GM12878 (cell line): ENCODE results near the gene TAGLN.

Experiments used
- CBX5 ChIP-seq: sonication (generic); IDR thresholded peaks from 2 replicates; pipeline ENCODE4 v1.6.1; 2016; ENCODE audit warnings: low read depth, moderate library complexity, mild to moderate bottlenecking, inconsistent platforms
- CHD1 ChIP-seq: IDR thresholded peaks from 2 replicates; pipeline ENCODE4 v1.6.1; 2012; ENCODE audit warnings: low read depth, low read length, improper control_type of control experiment
- EP300 ChIP-seq, 2 experiments: fragments of 150-350 bp in 1 of 2; IDR thresholded peaks; 2 replicates each; pipeline ENCODE4 v1.6.1; 2011 to 2012; ENCODE audit warnings: low read depth in 2 of 2, low read length in 2 of 2, borderline replicate concordance in 1 of 2, improper control_type of control experiment in 1 of 2, inconsistent platforms in 1 of 2; ENCODE audit not compliant: control insufficient read depth in 1 of 2
- LARP7 ChIP-seq: fragments of 450-650 bp; IDR thresholded peaks from 2 replicates; pipeline ENCODE4 v1.6.1; 2017; ENCODE audit warnings: mild to moderate bottlenecking
- POLR2A ChIP-seq: IDR thresholded peaks from 2 replicates; pipeline ENCODE4 v1.6.1; 2011; ENCODE audit warnings: low read depth, mild to moderate bottlenecking, low read length
- POLR2AphosphoS5 ChIP-seq: IDR thresholded peaks from 2 replicates; pipeline ENCODE4 v1.6.1; 2011; ENCODE audit warnings: mild to moderate bottlenecking, low read length, inconsistent platforms
- SIX5 ChIP-seq: IDR thresholded peaks from 2 replicates; pipeline ENCODE4 v1.6.1; 2011; ENCODE audit warnings: mild to moderate bottlenecking, low read depth, low read length, moderate library complexity; ENCODE audit not compliant: severe bottlenecking
- TF ChIP-seq, protein P1 (sequence below), 3 experiments: IDR thresholded peaks in 2 of 3; conservative IDR thresholded peaks in 1 of 3; 2 replicates each; pipeline ENCODE4 v1.5.1; 2011; ENCODE audit warnings: low read depth in 3 of 3, low read length in 3 of 3, mild to moderate bottlenecking in 3 of 3, control low read depth in 2 of 3, moderate library complexity in 2 of 3, inconsistent platforms in 1 of 3, mixed read lengths in 1 of 3; ENCODE audit not compliant: control insufficient read depth in 2 of 3, insufficient read depth in 1 of 3; ENCODE audit errors: extremely low read depth in 1 of 3
- TF ChIP-seq, protein P2 (sequence below): IDR thresholded peaks from 2 replicates; pipeline ENCODE4 v1.6.1; 2011; ENCODE audit warnings: borderline replicate concordance, low read depth, mild to moderate bottlenecking, moderate library complexity, low read length; ENCODE audit not compliant: insufficient read depth, poor library complexity, severe bottlenecking

DNA sequence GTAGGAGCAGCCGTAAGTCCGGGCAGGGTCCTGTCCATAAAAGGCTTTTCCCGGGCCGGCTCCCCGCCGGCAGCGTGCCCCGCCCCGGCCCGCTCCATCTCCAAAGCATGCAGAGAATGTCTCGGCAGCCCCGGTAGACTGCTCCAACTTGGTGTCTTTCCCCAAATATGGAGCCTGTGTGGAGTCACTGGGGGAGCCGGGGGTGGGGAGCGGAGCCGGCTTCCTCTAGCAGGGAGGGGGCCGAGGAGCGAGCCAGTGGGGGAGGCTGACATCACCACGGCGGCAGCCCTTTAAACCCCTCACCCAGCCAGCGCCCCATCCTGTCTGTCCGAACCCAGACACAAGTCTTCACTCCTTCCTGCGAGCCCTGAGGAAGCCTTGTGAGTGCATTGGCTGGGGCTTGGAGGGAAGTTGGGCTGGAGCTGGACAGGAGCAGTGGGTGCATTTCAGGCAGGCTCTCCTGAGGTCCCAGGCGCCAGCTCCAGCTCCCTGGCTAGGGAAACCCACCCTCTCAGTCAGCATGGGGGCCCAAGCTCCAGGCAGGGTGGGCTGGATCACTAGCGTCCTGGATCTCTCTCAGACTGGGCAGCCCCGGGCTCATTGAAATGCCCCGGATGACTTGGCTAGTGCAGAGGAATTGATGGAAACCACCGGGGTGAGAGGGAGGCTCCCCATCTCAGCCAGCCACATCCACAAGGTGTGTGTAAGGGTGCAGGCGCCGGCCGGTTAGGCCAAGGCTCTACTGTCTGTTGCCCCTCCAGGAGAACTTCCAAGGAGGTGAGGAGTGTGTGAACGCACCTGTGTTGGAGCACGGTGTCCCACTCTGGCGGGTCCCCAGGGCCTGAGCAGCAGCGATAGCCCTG, at the start of gene TAGLN:
- TF ChIP-seq SIX5 = no peak
- TF ChIP-seq CHD1 = no peak
- TF ChIP-seq EP300 (IDR thresholded peaks at IDR 0.05; ENCODE audit: borderline replicate concordance in 1 of 2, control insufficient read depth in 1 of 2, low read depth in 2 of 2, low read length in 2 of 2) = no peak
- TF ChIP-seq, protein P1, sequence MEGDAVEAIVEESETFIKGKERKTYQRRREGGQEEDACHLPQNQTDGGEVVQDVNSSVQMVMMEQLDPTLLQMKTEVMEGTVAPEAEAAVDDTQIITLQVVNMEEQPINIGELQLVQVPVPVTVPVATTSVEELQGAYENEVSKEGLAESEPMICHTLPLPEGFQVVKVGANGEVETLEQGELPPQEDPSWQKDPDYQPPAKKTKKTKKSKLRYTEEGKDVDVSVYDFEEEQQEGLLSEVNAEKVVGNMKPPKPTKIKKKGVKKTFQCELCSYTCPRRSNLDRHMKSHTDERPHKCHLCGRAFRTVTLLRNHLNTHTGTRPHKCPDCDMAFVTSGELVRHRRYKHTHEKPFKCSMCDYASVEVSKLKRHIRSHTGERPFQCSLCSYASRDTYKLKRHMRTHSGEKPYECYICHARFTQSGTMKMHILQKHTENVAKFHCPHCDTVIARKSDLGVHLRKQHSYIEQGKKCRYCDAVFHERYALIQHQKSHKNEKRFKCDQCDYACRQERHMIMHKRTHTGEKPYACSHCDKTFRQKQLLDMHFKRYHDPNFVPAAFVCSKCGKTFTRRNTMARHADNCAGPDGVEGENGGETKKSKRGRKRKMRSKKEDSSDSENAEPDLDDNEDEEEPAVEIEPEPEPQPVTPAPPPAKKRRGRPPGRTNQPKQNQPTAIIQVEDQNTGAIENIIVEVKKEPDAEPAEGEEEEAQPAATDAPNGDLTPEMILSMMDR (IDR thresholded peaks at IDR 0.05 in 2 of 3, conservative IDR thresholded peaks at IDR 0.05 in 1 of 3; ENCODE audit: control insufficient read depth in 2 of 3, extremely low read depth in 1 of 3, insufficient read depth in 1 of 3, low read depth in 3 of 3, low read length in 3 of 3) = no peak
- no peak for TF ChIP-seq LARP7
- no peak; the same call in 1 of the 2 replicates for TF ChIP-seq POLR2A
- TF ChIP-seq, protein P2, sequence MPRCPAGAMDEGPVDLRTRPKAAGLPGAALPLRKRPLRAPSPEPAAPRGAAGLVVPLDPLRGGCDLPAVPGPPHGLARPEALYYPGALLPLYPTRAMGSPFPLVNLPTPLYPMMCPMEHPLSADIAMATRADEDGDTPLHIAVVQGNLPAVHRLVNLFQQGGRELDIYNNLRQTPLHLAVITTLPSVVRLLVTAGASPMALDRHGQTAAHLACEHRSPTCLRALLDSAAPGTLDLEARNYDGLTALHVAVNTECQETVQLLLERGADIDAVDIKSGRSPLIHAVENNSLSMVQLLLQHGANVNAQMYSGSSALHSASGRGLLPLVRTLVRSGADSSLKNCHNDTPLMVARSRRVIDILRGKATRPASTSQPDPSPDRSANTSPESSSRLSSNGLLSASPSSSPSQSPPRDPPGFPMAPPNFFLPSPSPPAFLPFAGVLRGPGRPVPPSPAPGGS = no peak
- no peak for TF ChIP-seq POLR2AphosphoS5
- no peak for TF ChIP-seq CBX5
